K562 (cell line): ENCODE measurements around the gene POLRMT. TPM values are rescaled to one million over a fixed set of nuclear protein-coding genes. Genes with fewer than 3 reads are reported as not detected.

Source experiments
- ATAC-seq: fragments of 200-7000 bp; cut with Tn5 transposase; 3 replicates; pipeline ENCODE4 v1.9.1; 2020; ENCODE audit warnings: moderate library complexity
- BruUV-seq: library from RNA; stranded (reverse); fragments of 400-500 nt; replicated peaks from 2 replicates; lab custom pipeline; 2021; lab: Mats Ljungman, UMichigan
- CTCF ChIA-PET: fragments of 300-600 bp; formaldehyde crosslinking; extraction: SDS; loops from one replicate; lab custom pipeline; 2021; ENCODE audit warnings: low intra/inter-chr PET ratio; lab: Yijun Ruan, JAX
- POLR2A ChIA-PET: fragments of 300-600, 350-650 bp; sonication (Branson Sonifier 250); formaldehyde crosslinking; extraction: SDS; loops from one replicate; lab custom pipeline; 2021; ENCODE audit warnings: antibody characterized with exemption, inconsistent platforms; lab: Yijun Ruan, JAX
- DNase-seq, 4 experiments: peaks; one replicate each; pipeline versions ENCODE4 v3.0.0 to v3.0.0-alpha.2; 2011 to 2018; ENCODE audit warnings: low spot score in 3 of 4, mixed read lengths in 3 of 4; ENCODE audit errors: extremely low read depth in 1 of 4
- FAIRE-seq: peaks from 2 replicates; lab custom pipeline; 2011; peaks lifted over from hg19 to GRCh38; lab: Jason Lieb, UNC
- H2AFZ ChIP-seq: 2 replicates; pipeline ENCODE4 v1.6.0; 2011; ENCODE audit warnings: low read depth, low read length, control low read depth, inconsistent platforms
- H3K27ac ChIP-seq: fragments of 200-600 bp; 3 replicates; pipeline ENCODE4 v1.8.0; 2011; ENCODE audit warnings: low read depth, mild to moderate bottlenecking, control low read depth, inconsistent platforms, low read length, moderate library complexity, mixed read lengths; ENCODE audit errors: extremely low read depth
- H3K27me3 ChIP-seq, 2 experiments: fragments of 300-600 bp in 1 of 2; 2 replicates in 1 of 2; 3 replicates in 1 of 2; pipeline versions ENCODE4 v1.6.0 to v1.8.0; 2011; ENCODE audit warnings: inconsistent platforms in 2 of 2, low read length in 2 of 2, mild to moderate bottlenecking in 1 of 2, mixed read lengths in 1 of 2, moderate library complexity in 1 of 2; ENCODE audit not compliant: control insufficient read depth in 2 of 2, insufficient read depth in 2 of 2
- H3K36me3 ChIP-seq: fragments of 300-600 bp; 3 replicates; pipeline ENCODE4 v1.8.0; 2011; ENCODE audit warnings: mild to moderate bottlenecking, low read length, inconsistent platforms; ENCODE audit not compliant: control insufficient read depth, insufficient read depth
- H3K4me1 ChIP-seq, 2 experiments: fragments of 200-600 bp in 1 of 2; replicated peaks in 1 of 2; 2 replicates in 1 of 2; 3 replicates in 1 of 2; pipeline versions ENCODE4 v1.5.1 to v1.8.0; 2011; ENCODE audit warnings: inconsistent platforms in 2 of 2, low read length in 2 of 2, mild to moderate bottlenecking in 1 of 2, mixed read lengths in 1 of 2, moderate library complexity in 1 of 2; ENCODE audit not compliant: control insufficient read depth in 2 of 2, insufficient read depth in 2 of 2
- H3K4me2 ChIP-seq: 2 replicates; pipeline ENCODE4 v1.6.1; 2011; ENCODE audit warnings: low read length, control low read depth, inconsistent platforms, mixed read lengths; ENCODE audit not compliant: insufficient read depth
- H3K4me3 ChIP-seq: fragments of 200-600 bp; sonication (generic), shearing (Covaris generic); 2 replicates; pipeline ENCODE4 v1.5.1; 2016; ENCODE audit warnings: control low read depth, inconsistent platforms
- H3K79me2 ChIP-seq: fragments of 200-600 bp; 3 replicates; pipeline ENCODE4 v1.8.0; 2011; ENCODE audit warnings: low read length, inconsistent platforms; ENCODE audit not compliant: control insufficient read depth, insufficient read depth
- H3K9ac ChIP-seq, 2 experiments: 2 replicates each; pipeline versions ENCODE4 v1.6.0 to v1.6.1; 2011; ENCODE audit warnings: low read depth in 2 of 2, low read length in 2 of 2, control low read depth in 1 of 2, inconsistent platforms in 1 of 2, mild to moderate bottlenecking in 1 of 2, mixed read lengths in 1 of 2; ENCODE audit not compliant: insufficient read depth in 1 of 2
- H3K9me1 ChIP-seq: one replicate; pipeline ENCODE4 v1.6.0; 2011; ENCODE audit warnings: inconsistent platforms, mild to moderate bottlenecking, low read length, moderate library complexity; ENCODE audit not compliant: control insufficient read depth, insufficient read depth
- H3K9me3 ChIP-seq: replicated peaks from 2 replicates; pipeline ENCODE4 v1.5.1; 2011; ENCODE audit warnings: low read depth, low read length, inconsistent platforms; ENCODE audit not compliant: control insufficient read depth, insufficient read depth
- H4K20me1 ChIP-seq: replicated peaks from 2 replicates; pipeline ENCODE4 v1.6.1; 2011; ENCODE audit warnings: low read length, inconsistent platforms, mixed read lengths; ENCODE audit not compliant: control insufficient read depth, insufficient read depth
- CBX8 ChIP-seq: fragments of 200-600 bp; sonication (generic); IDR thresholded peaks from 2 replicates; pipeline ENCODE4 v1.6.1; 2012; ENCODE audit warnings: borderline replicate concordance, mixed run types, low read depth, mild to moderate bottlenecking, moderate library complexity, mixed read lengths, low read length, control low read depth, inconsistent platforms; ENCODE audit not compliant: poor library complexity, severe bottlenecking; ENCODE audit errors: extremely low read depth
- EP400 ChIP-seq: fragments of 450-650 bp; IDR thresholded peaks from 2 replicates; pipeline ENCODE4 v1.6.1; 2017; ENCODE audit warnings: antibody characterized with exemption, mild to moderate bottlenecking, moderate library complexity
- HES1 ChIP-seq: fragments of 450-650 bp; IDR thresholded peaks from 2 replicates; pipeline ENCODE4 v1.6.1; 2016; ENCODE audit warnings: low read depth, mild to moderate bottlenecking, moderate library complexity
- NELFE ChIP-seq: IDR thresholded peaks from 2 replicates; pipeline ENCODE4 v1.6.1; 2011; ENCODE audit warnings: mild to moderate bottlenecking; ENCODE audit not compliant: insufficient read depth, insufficient read length
- POLR2A ChIP-seq: fragments of 450-650 bp; conservative IDR thresholded peaks from 2 replicates; pipeline ENCODE4 v1.6.1; 2016
- SP1 ChIP-seq: sonication (generic); formaldehyde crosslinking; IDR thresholded peaks from 2 replicates; pipeline ENCODE4 v1.8.1; 2022; ENCODE audit warnings: mild to moderate bottlenecking, missing genetic modification reagents
- TAF15 ChIP-seq: fragments of 200-400 bp; formaldehyde crosslinking; IDR thresholded peaks from 2 replicates; pipeline ENCODE4 v1.6.1; 2017; ENCODE audit warnings: mild to moderate bottlenecking, low read depth, low read length, moderate library complexity
- ZNF224 ChIP-seq: sonication (generic); formaldehyde crosslinking; IDR thresholded peaks from 2 replicates; pipeline ENCODE4 v1.8.0; 2022; ENCODE audit warnings: mild to moderate bottlenecking, missing genetic modification reagents
- ZNF311 ChIP-seq: fragments of 250-450 bp; sonication (Bioruptor Pico); IDR thresholded peaks from 2 replicates; pipeline ENCODE4 v1.4.0; 2020; ENCODE audit warnings: mild to moderate bottlenecking, moderate library complexity
- ZNF347 ChIP-seq: fragments of 450-650 bp; formaldehyde crosslinking; IDR thresholded peaks from 2 replicates; pipeline ENCODE4 v1.4.0; 2020; ENCODE audit warnings: low read depth, mild to moderate bottlenecking, moderate library complexity
- WGBS: fragments of 100-300 bp; shearing (Covaris generic); methylation state at CpG from one replicate; pipeline ENCODE4 v1.1.6; 2016; ENCODE audit warnings: low coverage, mixed read lengths; ENCODE audit not compliant: insufficient coverage; ENCODE audit errors: missing lambda C conversion rate; 5-methylcytosine and 5-hydroxymethylcytosine counted together
- in situ Hi-C: fragments of 300-500 bp; cut with MboI; formaldehyde crosslinking; loops from 4 replicates; pipeline ENCODE4 v1.15.0; 2018; ENCODE audit warnings: inconsistent platforms, mixed read lengths
- intact Hi-C: fragments of 100-400 bp; cut with micrococcal nuclease; formaldehyde crosslinking; loops from 2 replicates; pipeline ENCODE4 v1.14.2; 2022
- polyA plus RNA-seq, 8 experiments: library from polyadenylated mRNA; depleted of rRNA in 4 of 8; stranded (reverse) in 5 of 8; unstranded in 3 of 8; fragments of >200 nt; fragmentation: Nextera tagmentation in 2 of 8; fragmentation: Illumina TruSeq in 1 of 8; extraction: Ambion mirVana in 2 of 8; extraction: Trizol in 1 of 8; gene quantifications; 2 replicates each; pipeline versions ENCODE4 v1.2.1 to v1.2.3, GENCODE V29; 2011 to 2014; ENCODE audit warnings: inconsistent platforms in 1 of 8, missing spikeins in 1 of 8
- total RNA-seq, 7 experiments: library from RNA; depleted of rRNA in 6 of 7; stranded (reverse); fragments of >200 nt in 6 of 7; fragmentation: Illumina TruSeq in 2 of 7; extraction: Trizol in 2 of 7; gene quantifications; 2 replicates each; pipeline versions ENCODE4 v1.2.1 to v1.2.3, GENCODE V29; 2011 to 2021; ENCODE audit warnings: low replicate concordance in 1 of 7
- TF ChIP-seq, protein P1 (sequence below): sonication (generic); formaldehyde crosslinking; IDR thresholded peaks from 2 replicates; pipeline ENCODE4 v1.8.0; 2023; ENCODE audit warnings: missing genetic modification reagents, mild to moderate bottlenecking, borderline replicate concordance
- TF ChIP-seq, protein P2 (sequence below), 2 experiments: fragments of 450-650 bp in 1 of 2; IDR thresholded peaks; 2 replicates each; pipeline ENCODE4 v1.6.1; 2011 to 2017; ENCODE audit warnings: low read depth in 2 of 2, antibody characterized with exemption in 1 of 2, borderline replicate concordance in 1 of 2, low read length in 1 of 2, mild to moderate bottlenecking in 1 of 2, mixed read lengths in 1 of 2; ENCODE audit not compliant: control insufficient read depth in 1 of 2

The POLRMT gene
- total and polyA plus RNA-seq, 9 of the 15 experiments (the other 6 are each of a cell fraction or from before 2014, with no cell fraction given), result 30.3 to 144 (median 68.0) TPM

- FAIRE-seq (no peak), ATAC-seq (no peak), DNase-seq (no peak)
- ChIA-PET POLR2A (interaction anchor here (0.6 to 1.3 kb wide), 2 partner anchors 10 to 313 kb away, joined by 3 read pairs; no protein-coding TSS in a partner anchor), CTCF (no interaction called here)
- no peak for TF ChIP-seq POLR2A
- TF ChIP-seq EP400, result no peak
- TF ChIP-seq CBX8, result no peak
- no peak for TF ChIP-seq ZNF224 (CRISPR knock-in tag)
- TF ChIP-seq, protein P1, sequence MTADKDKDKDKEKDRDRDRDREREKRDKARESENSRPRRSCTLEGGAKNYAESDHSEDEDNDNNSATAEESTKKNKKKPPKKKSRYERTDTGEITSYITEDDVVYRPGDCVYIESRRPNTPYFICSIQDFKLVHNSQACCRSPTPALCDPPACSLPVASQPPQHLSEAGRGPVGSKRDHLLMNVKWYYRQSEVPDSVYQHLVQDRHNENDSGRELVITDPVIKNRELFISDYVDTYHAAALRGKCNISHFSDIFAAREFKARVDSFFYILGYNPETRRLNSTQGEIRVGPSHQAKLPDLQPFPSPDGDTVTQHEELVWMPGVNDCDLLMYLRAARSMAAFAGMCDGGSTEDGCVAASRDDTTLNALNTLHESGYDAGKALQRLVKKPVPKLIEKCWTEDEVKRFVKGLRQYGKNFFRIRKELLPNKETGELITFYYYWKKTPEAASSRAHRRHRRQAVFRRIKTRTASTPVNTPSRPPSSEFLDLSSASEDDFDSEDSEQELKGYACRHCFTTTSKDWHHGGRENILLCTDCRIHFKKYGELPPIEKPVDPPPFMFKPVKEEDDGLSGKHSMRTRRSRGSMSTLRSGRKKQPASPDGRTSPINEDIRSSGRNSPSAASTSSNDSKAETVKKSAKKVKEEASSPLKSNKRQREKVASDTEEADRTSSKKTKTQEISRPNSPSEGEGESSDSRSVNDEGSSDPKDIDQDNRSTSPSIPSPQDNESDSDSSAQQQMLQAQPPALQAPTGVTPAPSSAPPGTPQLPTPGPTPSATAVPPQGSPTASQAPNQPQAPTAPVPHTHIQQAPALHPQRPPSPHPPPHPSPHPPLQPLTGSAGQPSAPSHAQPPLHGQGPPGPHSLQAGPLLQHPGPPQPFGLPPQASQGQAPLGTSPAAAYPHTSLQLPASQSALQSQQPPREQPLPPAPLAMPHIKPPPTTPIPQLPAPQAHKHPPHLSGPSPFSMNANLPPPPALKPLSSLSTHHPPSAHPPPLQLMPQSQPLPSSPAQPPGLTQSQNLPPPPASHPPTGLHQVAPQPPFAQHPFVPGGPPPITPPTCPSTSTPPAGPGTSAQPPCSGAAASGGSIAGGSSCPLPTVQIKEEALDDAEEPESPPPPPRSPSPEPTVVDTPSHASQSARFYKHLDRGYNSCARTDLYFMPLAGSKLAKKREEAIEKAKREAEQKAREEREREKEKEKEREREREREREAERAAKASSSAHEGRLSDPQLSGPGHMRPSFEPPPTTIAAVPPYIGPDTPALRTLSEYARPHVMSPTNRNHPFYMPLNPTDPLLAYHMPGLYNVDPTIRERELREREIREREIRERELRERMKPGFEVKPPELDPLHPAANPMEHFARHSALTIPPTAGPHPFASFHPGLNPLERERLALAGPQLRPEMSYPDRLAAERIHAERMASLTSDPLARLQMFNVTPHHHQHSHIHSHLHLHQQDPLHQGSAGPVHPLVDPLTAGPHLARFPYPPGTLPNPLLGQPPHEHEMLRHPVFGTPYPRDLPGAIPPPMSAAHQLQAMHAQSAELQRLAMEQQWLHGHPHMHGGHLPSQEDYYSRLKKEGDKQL (CRISPR knock-in tag), result no peak
- TF ChIP-seq HES1, result no peak
- TF ChIP-seq ZNF347, result no peak
- no peak for TF ChIP-seq NELFE
- TF ChIP-seq, protein P2, sequence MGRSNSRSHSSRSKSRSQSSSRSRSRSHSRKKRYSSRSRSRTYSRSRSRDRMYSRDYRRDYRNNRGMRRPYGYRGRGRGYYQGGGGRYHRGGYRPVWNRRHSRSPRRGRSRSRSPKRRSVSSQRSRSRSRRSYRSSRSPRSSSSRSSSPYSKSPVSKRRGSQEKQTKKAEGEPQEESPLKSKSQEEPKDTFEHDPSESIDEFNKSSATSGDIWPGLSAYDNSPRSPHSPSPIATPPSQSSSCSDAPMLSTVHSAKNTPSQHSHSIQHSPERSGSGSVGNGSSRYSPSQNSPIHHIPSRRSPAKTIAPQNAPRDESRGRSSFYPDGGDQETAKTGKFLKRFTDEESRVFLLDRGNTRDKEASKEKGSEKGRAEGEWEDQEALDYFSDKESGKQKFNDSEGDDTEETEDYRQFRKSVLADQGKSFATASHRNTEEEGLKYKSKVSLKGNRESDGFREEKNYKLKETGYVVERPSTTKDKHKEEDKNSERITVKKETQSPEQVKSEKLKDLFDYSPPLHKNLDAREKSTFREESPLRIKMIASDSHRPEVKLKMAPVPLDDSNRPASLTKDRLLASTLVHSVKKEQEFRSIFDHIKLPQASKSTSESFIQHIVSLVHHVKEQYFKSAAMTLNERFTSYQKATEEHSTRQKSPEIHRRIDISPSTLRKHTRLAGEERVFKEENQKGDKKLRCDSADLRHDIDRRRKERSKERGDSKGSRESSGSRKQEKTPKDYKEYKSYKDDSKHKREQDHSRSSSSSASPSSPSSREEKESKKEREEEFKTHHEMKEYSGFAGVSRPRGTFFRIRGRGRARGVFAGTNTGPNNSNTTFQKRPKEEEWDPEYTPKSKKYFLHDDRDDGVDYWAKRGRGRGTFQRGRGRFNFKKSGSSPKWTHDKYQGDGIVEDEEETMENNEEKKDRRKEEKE (IDR thresholded peaks at IDR 0.05; ENCODE audit: borderline replicate concordance in 1 of 2, control insufficient read depth in 1 of 2, low read depth in 2 of 2, low read length in 1 of 2), result no peak
- no peak for TF ChIP-seq SP1 (CRISPR knock-in tag)
- TF ChIP-seq ZNF311 (CRISPR knock-in tag), result no peak
- TF ChIP-seq TAF15, result no peak
- intact Hi-C loops, result no loop called here
- WGBS, result 27% methylated on average over 13 of the region's 24 CpGs
- no peaks in the 10 kb centered on the region for H3K9me3 ChIP-seq
- peaks cover 20% of the 10 kb centered on the region; the same call in 1 of the 2 replicates for H4K20me1 ChIP-seq
- H3K27ac ChIP-seq, result no peak overlapping the region
- H3K4me1 ChIP-seq, result peaks cover 3 to 73% of the 10 kb centered on the region in 2 experiments; a peak in 3 of 5 replicates
- no peaks in the 10 kb centered on the region for H3K79me2 ChIP-seq
- H3K9ac ChIP-seq, result no peak overlapping the region
- H3K27me3 ChIP-seq, result peaks cover 12 to 34% of the 10 kb centered on the region in 2 experiments; a peak in 4 of 5 replicates
- H2AFZ ChIP-seq, result no peak overlapping the region
- no peak overlapping the region for H3K4me3 ChIP-seq
- no peaks in the 10 kb centered on the region for H3K36me3 ChIP-seq
- H3K9me1 ChIP-seq, result no peaks in the 10 kb centered on the region
- no peak overlapping the region for H3K4me2 ChIP-seq
- in situ Hi-C loops, result no loop called here
- BruUV-seq, result no TSS peak
Observed at GRCh38 chr19:594265-594870, 39.0 kb downstream of the POLRMT start.
